Activated T-cell treated with anti-CD3 and anti-CD28 coated beads, Interleukin-2, amount 50 U/mL, for 4 hours (primary cell): ENCODE data around the gene HOXA5. TPM values are rescaled to one million over a fixed set of nuclear protein-coding genes. Genes with fewer than 3 reads are reported as not detected.

Experiments
- ATAC-seq, 2 donors: fragments of 200-7000 bp; cut with Tn5 transposase; one replicate each; pipeline ENCODE4 v1.10.0; 2021
- DNase-seq: peaks from one replicate; pipeline ENCODE4 v3.0.0-alpha.2; 2020
- H3K27me3 Mint-ChIP-seq: one replicate; pipeline ENCODE4 v1.8.0; 2021; ENCODE audit warnings: low read depth, mixed read lengths
- H3K36me3 Mint-ChIP-seq: one replicate; pipeline ENCODE4 v1.8.0; 2022; ENCODE audit warnings: mixed read lengths; ENCODE audit not compliant: insufficient read depth
- H3K4me1 Mint-ChIP-seq: one replicate; pipeline ENCODE4 v1.8.0; 2021; ENCODE audit warnings: low read depth, mixed read lengths
- H3K4me3 Mint-ChIP-seq: one replicate; pipeline ENCODE4 v1.8.0; 2021; ENCODE audit warnings: mild to moderate bottlenecking, moderate library complexity, mixed read lengths
- H3K9me3 Mint-ChIP-seq: one replicate; pipeline ENCODE4 v1.8.0; 2021; ENCODE audit warnings: mixed read lengths
- total RNA-seq, 3 donors: library from RNA; stranded (reverse); gene quantifications; one replicate each; pipeline ENCODE4 v1.2.1, GENCODE V29; 2021

The HOXA5 gene
- total RNA-seq, 3 donors from 2014 or later, result not detected

- no peak for ATAC-seq
- Mint-ChIP-seq H3K4me3 (peak overlapping the region; percentile 85), H3K9me3 (no peaks in the 10 kb centered on the region), H3K36me3 (peaks cover 14% of the 10 kb centered on the region), H3K27me3 (peaks cover 73% of the 10 kb centered on the region), H3K4me1 (peaks cover 25% of the 10 kb centered on the region)
- DNase-seq, result no peak
These were observed 46.5 kb downstream of the HOXA5 start for GRCh38 chr7:27096768-27097514.

- Mint-ChIP-seq H3K27me3 (peaks cover 73% of the 10 kb centered on the region), H3K9me3 (no peaks in the 10 kb centered on the region), H3K4me1 (peaks cover 22% of the 10 kb centered on the region), H3K36me3 (peaks cover 14% of the 10 kb centered on the region), H3K4me3 (peak within 1 kb of the TSS; percentile 85)
- DNase-seq (peak; percentile 68), ATAC-seq (peak; percentile 89)
These were observed 47.3 kb downstream of the HOXA5 start, which contains the start of gene HOXA1 for GRCh38 chr7:27095897-27096767. Gene HOXA1 (minus strand): TSS chr7:27096000. CDS start chr7:27095912, 88 bp downstream.

GRCh38 chr7:27095050-27095896, 48.2 kb downstream of the HOXA5 start:
- peaks cover 72% of the 10 kb centered on the region for H3K27me3 Mint-ChIP-seq
- H3K9me3 Mint-ChIP-seq, result no peaks in the 10 kb centered on the region
- H3K4me3 Mint-ChIP-seq, result peak overlapping the region; percentile 85
- H3K4me1 Mint-ChIP-seq, result peaks cover 22% of the 10 kb centered on the region
- ATAC-seq, result peak in 1 of 2 donors; percentile 7
- DNase-seq, result no peak
- H3K36me3 Mint-ChIP-seq, result peaks cover 6% of the 10 kb centered on the region

- H3K9me3 Mint-ChIP-seq, result no peaks in the 10 kb centered on the region
- H3K36me3 Mint-ChIP-seq, result no peaks in the 10 kb centered on the region
- ATAC-seq (no peak), DNase-seq (no peak)
- H3K4me1 Mint-ChIP-seq, result peaks cover 22% of the 10 kb centered on the region
- peaks cover 76% of the 10 kb centered on the region for H3K27me3 Mint-ChIP-seq
- peak overlapping the region; percentile 85 for H3K4me3 Mint-ChIP-seq
These were observed 49.0 kb downstream of the HOXA5 start for GRCh38 chr7:27094304-27095049.

GRCh38 chr7:27093184-27093895, 50.1 kb downstream of the HOXA5 start:
- ATAC-seq, result no peak
- H3K4me1 Mint-ChIP-seq, result peaks cover 17% of the 10 kb centered on the region
- no peaks in the 10 kb centered on the region for H3K36me3 Mint-ChIP-seq
- no peak overlapping the region for H3K4me3 Mint-ChIP-seq
- no peak for DNase-seq
- peaks cover 78% of the 10 kb centered on the region for H3K27me3 Mint-ChIP-seq
- no peaks in the 10 kb centered on the region for H3K9me3 Mint-ChIP-seq

GRCh38 chr7:27092819-27093110, 50.7 kb downstream of the HOXA5 start:
- Mint-ChIP-seq H3K36me3 (no peaks in the 10 kb centered on the region), H3K4me1 (peaks cover 15% of the 10 kb centered on the region), H3K9me3 (no peaks in the 10 kb centered on the region), H3K4me3 (no peak overlapping the region), H3K27me3 (peaks cover 80% of the 10 kb centered on the region)
- DNase-seq (no peak), ATAC-seq (no peak)

DNA sequence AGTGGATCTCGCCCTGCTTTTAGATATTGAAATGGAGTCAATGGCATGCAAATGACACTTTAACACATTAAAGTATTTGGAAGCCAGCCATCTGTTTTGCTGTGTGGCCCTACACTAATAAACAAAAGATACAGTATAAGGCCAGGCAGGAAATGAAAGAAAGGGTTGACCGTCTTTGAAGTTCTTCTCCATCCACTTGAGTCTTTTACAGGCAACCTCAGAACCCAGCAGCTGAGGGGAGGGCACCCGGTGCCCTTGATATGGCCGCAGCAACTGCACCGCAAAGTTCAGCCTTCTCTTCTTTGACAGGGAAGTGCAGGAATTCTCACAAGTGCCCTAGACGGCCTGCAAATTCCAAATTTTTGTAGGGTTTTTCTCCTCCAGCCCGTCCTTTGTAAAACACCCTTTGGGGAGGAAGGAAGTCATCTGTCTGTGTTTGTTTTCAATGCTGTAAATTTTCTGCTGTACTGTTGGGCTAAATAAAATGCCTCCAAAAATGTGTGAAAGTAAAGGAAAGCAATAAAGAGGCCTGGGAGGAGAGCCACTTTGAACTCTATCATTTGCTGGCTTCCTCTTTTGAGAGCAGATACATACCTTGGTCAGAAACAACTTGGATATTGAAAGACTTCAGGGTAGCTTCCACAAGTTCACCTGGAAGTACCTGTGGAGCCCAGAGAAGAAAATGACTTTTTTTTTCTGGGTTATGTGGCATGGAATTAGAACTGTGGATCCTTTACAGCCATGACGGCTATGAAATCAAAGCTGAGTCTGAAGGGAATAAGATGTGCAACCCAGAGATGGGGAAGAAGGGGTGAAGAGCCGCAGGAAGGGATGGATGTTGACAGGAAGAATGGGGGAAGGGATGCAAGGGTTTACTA, 51.3 kb downstream of the HOXA5 start:
- peaks cover 80% of the 10 kb centered on the region for H3K27me3 Mint-ChIP-seq
- no peaks in the 10 kb centered on the region for H3K9me3 Mint-ChIP-seq
- H3K36me3 Mint-ChIP-seq, result no peaks in the 10 kb centered on the region
- peaks cover 12% of the 10 kb centered on the region for H3K4me1 Mint-ChIP-seq
- no peak for DNase-seq
- no peak overlapping the region for H3K4me3 Mint-ChIP-seq
- no peak for ATAC-seq

DNA sequence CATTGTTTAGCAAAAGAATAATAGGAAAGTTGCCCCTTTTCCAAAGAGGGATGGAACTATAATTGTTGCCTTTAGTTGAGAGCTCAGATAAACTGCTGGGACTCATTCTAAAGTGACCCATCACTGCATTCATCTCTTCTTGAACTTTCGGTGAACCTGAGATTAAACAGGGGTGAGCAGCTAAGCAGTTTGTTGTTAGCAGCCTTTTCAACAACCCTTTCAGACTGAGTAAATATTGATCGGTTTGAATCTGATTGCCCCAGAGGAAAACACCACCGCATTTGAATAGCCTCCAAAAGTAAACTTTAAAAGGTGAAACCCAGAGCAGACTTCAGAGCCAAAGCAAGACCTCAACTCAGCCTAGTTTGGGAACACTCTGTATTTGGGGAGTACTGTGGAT, 52.4 kb downstream of the HOXA5 start:
- DNase-seq, result no peak
- Mint-ChIP-seq H3K9me3 (no peaks in the 10 kb centered on the region), H3K27me3 (peaks cover 84% of the 10 kb centered on the region), H3K4me1 (peaks cover 10% of the 10 kb centered on the region), H3K36me3 (no peaks in the 10 kb centered on the region), H3K4me3 (no peak overlapping the region)
- no peak for ATAC-seq

Other genes with a start within 250 kb of the HOXA5 start
- under 1 TPM; 0.11 to 0.33 (median 0.28) TPM for gene HOXA1, start 47.7 kb downstream of the HOXA5 start, total RNA-seq
- not detected for gene HOXA2, start 41.0 kb downstream of the HOXA5 start, total RNA-seq
- gene HOXA4, start 12.9 kb downstream of the HOXA5 start, total RNA-seq, result under 1 TPM in 1 of 3 donors, not detected in 2; 0.14 TPM
- gene HOXA6, start 4.1 kb upstream of the HOXA5 start, total RNA-seq, result not detected
- gene HOXA3, start 8.9 kb upstream of the HOXA5 start, total RNA-seq, result not detected
- gene HOXA7, start 13.0 kb upstream of the HOXA5 start, total RNA-seq, result not detected
- under 1 TPM in 2 of 3 donors, not detected in 1; 0.28 to 0.76 TPM for gene HOXA9, start 21.9 kb upstream of the HOXA5 start, total RNA-seq
- gene HOXA10, start 30.6 kb upstream of the HOXA5 start, total RNA-seq, result under 1 TPM; 0.08 to 0.14 (median 0.10) TPM
- gene HOXA11, start 41.6 kb upstream of the HOXA5 start, total RNA-seq, result not detected
- gene HOXA13, start 56.4 kb upstream of the HOXA5 start, total RNA-seq, result not detected
- gene EVX1, start 99.1 kb upstream of the HOXA5 start, total RNA-seq, result not detected